ENCODE data around the gene BRD8.

DNA sequence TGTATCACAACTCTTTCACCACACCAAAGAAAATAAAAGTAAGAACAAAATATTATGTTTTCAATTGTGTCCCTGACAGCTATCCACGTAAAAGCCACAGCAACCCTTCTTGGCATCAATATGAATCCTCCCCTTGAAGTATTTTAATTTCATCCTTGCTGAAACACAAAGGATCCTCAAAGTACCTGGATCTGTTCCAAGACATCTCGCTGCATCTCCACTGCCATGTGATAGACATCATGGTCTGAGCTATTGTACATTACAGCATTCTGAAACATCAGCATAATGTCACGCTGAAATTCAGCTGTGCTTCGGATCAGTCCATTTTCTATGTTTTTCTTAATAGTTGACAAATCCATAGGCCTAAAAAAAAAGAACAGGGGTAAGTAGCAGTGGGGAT is 17.7 kb downstream of the BRD8 start:
- TF ChIP-seq ZNF274 (IDR thresholded peaks at IDR 0.05; ENCODE audit: low read depth, low read length) (no peak), SUZ12 (IDR thresholded peaks at IDR 0.05; ENCODE audit: extremely low read depth, insufficient read depth, insufficient read length) (no peak), YY1 (IDR thresholded peaks at IDR 0.05; ENCODE audit: insufficient read depth, insufficient read length) (no peak)

All from NT2/D1 (cell line).